Lung (tissue), 12 donors: ENCODE data around the gene FANCC. TPM values are rescaled to one million over a fixed set of nuclear protein-coding genes. Genes with fewer than 3 reads are reported as not detected.
A peak's percentile ranks its signal among the peaks of the same experiment; 100 is the strongest.

Experiments
- ATAC-seq: fragments of 200-7000 bp; cut with Tn5 transposase; one replicate; pipeline ENCODE4 v1.9.1; 2020; ENCODE audit warnings: moderate number of reproducible peaks; ENCODE audit not compliant: insufficient read depth, low FRiP score
- DNase-seq, 3 donors: peaks; one replicate each; pipeline ENCODE4 v3.0.0-alpha.2; 2013 to 2017
- H3K27ac ChIP-seq, 2 donors: one replicate each; pipeline ENCODE4 v1.5.1; 2013; ENCODE audit warnings: mild to moderate bottlenecking in 2 of 2, moderate library complexity in 2 of 2, control low read depth in 1 of 2, inconsistent platforms in 1 of 2, low read depth in 1 of 2, low read length in 1 of 2
- H3K27me3 ChIP-seq, 3 donors: one replicate each; pipeline ENCODE4 v1.5.1; 2013; ENCODE audit warnings: low read length in 2 of 3; ENCODE audit not compliant: control insufficient read depth in 3 of 3, insufficient read depth in 3 of 3
- H3K36me3 ChIP-seq, 4 donors: one replicate each; pipeline ENCODE4 v1.5.1; 2013; ENCODE audit warnings: low read length in 4 of 4, mild to moderate bottlenecking in 1 of 4, moderate library complexity in 1 of 4; ENCODE audit not compliant: control insufficient read depth in 4 of 4, insufficient read depth in 4 of 4
- H3K4me1 ChIP-seq, 5 donors: one replicate each; pipeline ENCODE4 v1.5.1; 2013; ENCODE audit warnings: low read length in 5 of 5, mild to moderate bottlenecking in 2 of 5, moderate library complexity in 1 of 5; ENCODE audit not compliant: control insufficient read depth in 5 of 5, insufficient read depth in 5 of 5
- H3K4me3 ChIP-seq: one replicate; pipeline ENCODE4 v1.5.1; 2013; ENCODE audit warnings: mild to moderate bottlenecking, control low read depth, moderate library complexity
- H3K9ac ChIP-seq, 2 donors: one replicate each; pipeline ENCODE4 v1.5.1; 2013; ENCODE audit warnings: low read length in 2 of 2, control low read depth in 1 of 2; ENCODE audit not compliant: insufficient read depth in 1 of 2
- H3K9me3 ChIP-seq, 4 donors: one replicate each; pipeline ENCODE4 v1.5.1; 2013; ENCODE audit warnings: low read length in 3 of 4, mild to moderate bottlenecking in 1 of 4, moderate library complexity in 1 of 4; ENCODE audit not compliant: control insufficient read depth in 4 of 4, insufficient read depth in 3 of 4
- CTCF ChIP-seq: IDR thresholded peaks from 2 replicates; pipeline ENCODE4 v1.5.1; 2012; ENCODE audit warnings: mild to moderate bottlenecking; ENCODE audit errors: control extremely low read depth, extremely low read depth
- WGBS, 2 donors: extraction: QIAGEN DNeasy Blood & Tissue Kit; methylation state at CpG; one replicate each; pipeline ENCODE4 v1.1.7; 2013; 5-methylcytosine and 5-hydroxymethylcytosine counted together
- polyA plus RNA-seq, 2 donors: library from polyadenylated mRNA; stranded (reverse); fragments of 200-250 nt; gene quantifications; one replicate each; pipeline ENCODE4 v1.2.1, GENCODE V29; 2013
- total RNA-seq, 2 donors: library from RNA; depleted of rRNA in 1 of 2; stranded (reverse); fragments of >200 nt in 1 of 2; gene quantifications; one replicate each; pipeline ENCODE4 v1.2.1, GENCODE V29; 2014 to 2021
- donor health status: control.
- donor health status: control.
- donor health status: Bipolar disorder and iron deficiency.
- donor health status: healthy.
- donor health status: DM: yes; HTN: yes; CAD: no.

Gene FANCC
- total and polyA plus RNA-seq, 4 donors = 4.4 to 20.0 (median 8.7) TPM

- Histone ChIP-seq H3K9me3 (no peaks in the 10 kb centered on the region), H3K27ac (peak overlapping the region in 1 of 2 donors; percentile 14), H3K9ac (no peak overlapping the region), H3K36me3 (no peaks in the 10 kb centered on the region), H3K4me1 (peaks cover 0 to 22% (median 9%) of the 10 kb centered on the region in 5 donors), H3K27me3 (no peaks in the 10 kb centered on the region), H3K4me3 (no peak overlapping the region)
- 58 to 79% methylated on average over 7 of the region's 7 CpGs for WGBS, 2 donors
- peak; percentile 83 to 99 (median 97) for DNase-seq
- no peak for TF ChIP-seq CTCF
- ATAC-seq = peak; percentile 34
Measured at GRCh38 chr9:95157481-95158151, 159.9 kb downstream of the FANCC start.

- no peak for DNase-seq
- H3K9me3 ChIP-seq = no peaks in the 10 kb centered on the region
- H3K4me1 ChIP-seq = peaks cover 0 to 22% (median 9%) of the 10 kb centered on the region in 5 donors
- H3K4me3 ChIP-seq = no peak overlapping the region
- no peak for TF ChIP-seq CTCF
- no peak overlapping the region for H3K9ac ChIP-seq
- 92 to 98% methylated on average over 2 of the region's 2 CpGs for WGBS, 2 donors
- peaks cover 0 to 2% (median 0%) of the 10 kb centered on the region in 4 donors for H3K36me3 ChIP-seq
- ATAC-seq = no peak
- no peaks in the 10 kb centered on the region for H3K27me3 ChIP-seq
- no peak overlapping the region for H3K27ac ChIP-seq
Measured at GRCh38 chr9:95156074-95156473, 161.4 kb downstream of the FANCC start.

GRCh38 chr9:95155220-95155619, 162.3 kb downstream of the FANCC start:
- Histone ChIP-seq H3K4me1 (peaks cover 0 to 22% (median 9%) of the 10 kb centered on the region in 5 donors), H3K27ac (no peak overlapping the region), H3K9ac (no peak overlapping the region), H3K9me3 (no peaks in the 10 kb centered on the region), H3K36me3 (peaks cover 0 to 2% (median 0%) of the 10 kb centered on the region in 4 donors), H3K27me3 (no peaks in the 10 kb centered on the region), H3K4me3 (no peak overlapping the region)
- WGBS, 2 donors = 29 to 31% methylated on average over 1 of the region's 3 CpGs
- ATAC-seq (no peak), DNase-seq (peak in 2 of 3 donors; percentile 43 to 60)
- TF ChIP-seq CTCF = no peak

- peak; percentile 50 to 84 (median 71) for DNase-seq
Measured at GRCh38 chr9:95150903-95151302, 166.6 kb downstream of the FANCC start.

More at GRCh38 chr9:95150903-95151302, 166.6 kb downstream of the FANCC start:
- peak; percentile 90 for ATAC-seq
- no peaks in the 10 kb centered on the region for H3K9me3 ChIP-seq
- peaks cover 0 to 5% (median 0%) of the 10 kb centered on the region in 5 donors for H3K4me1 ChIP-seq
- no peak overlapping the region for H3K4me3 ChIP-seq
- H3K36me3 ChIP-seq = peaks cover 0 to 2% (median 0%) of the 10 kb centered on the region in 4 donors
- H3K27ac ChIP-seq = no peak overlapping the region
- TF ChIP-seq CTCF = no peak
- WGBS, 2 donors = 77 to 87% methylated on average over 7 of the region's 7 CpGs
- no peaks in the 10 kb centered on the region for H3K27me3 ChIP-seq
- H3K9ac ChIP-seq = no peak overlapping the region
